ENCODE data around the gene C22orf15.

The C22orf15 gene

GRCh38 chr22:23812378-23812777 lies 49.6 kb downstream of the C22orf15 start:
- Histone ChIP-seq H2AFZ (no peak overlapping the region), H3K4me3 (ENCODE audit: low read depth, low read length) (no peak overlapping the region), H3K4me1 (no peaks in the 10 kb centered on the region), H3K9ac (no peak overlapping the region), H3K4me2 (ENCODE audit: low read length) (no peak overlapping the region), H3K79me2 (no peaks in the 10 kb centered on the region), H3K27ac (no peak overlapping the region), H3K9me3 (ENCODE audit: control insufficient read depth, low read length) (no peaks in the 10 kb centered on the region), H3K27me3 (ENCODE audit: control insufficient read depth, insufficient read depth, low read length) (no peaks in the 10 kb centered on the region), H3K36me3 (ENCODE audit: control insufficient read depth, insufficient read depth, low read length) (no peaks in the 10 kb centered on the region)
- no peak for TF ChIP-seq CTCF (IDR thresholded peaks at IDR 0.05)
